NCI-H226 (cell line): ENCODE results near the gene BAHD1.
A peak's percentile ranks its signal among the peaks of the same experiment; 100 is the strongest.

ENCODE experiments used
- DNase-seq: peaks from one replicate; pipeline ENCODE4 v3.0.0-alpha.2; 2015

BAHD1 gene

DNA sequence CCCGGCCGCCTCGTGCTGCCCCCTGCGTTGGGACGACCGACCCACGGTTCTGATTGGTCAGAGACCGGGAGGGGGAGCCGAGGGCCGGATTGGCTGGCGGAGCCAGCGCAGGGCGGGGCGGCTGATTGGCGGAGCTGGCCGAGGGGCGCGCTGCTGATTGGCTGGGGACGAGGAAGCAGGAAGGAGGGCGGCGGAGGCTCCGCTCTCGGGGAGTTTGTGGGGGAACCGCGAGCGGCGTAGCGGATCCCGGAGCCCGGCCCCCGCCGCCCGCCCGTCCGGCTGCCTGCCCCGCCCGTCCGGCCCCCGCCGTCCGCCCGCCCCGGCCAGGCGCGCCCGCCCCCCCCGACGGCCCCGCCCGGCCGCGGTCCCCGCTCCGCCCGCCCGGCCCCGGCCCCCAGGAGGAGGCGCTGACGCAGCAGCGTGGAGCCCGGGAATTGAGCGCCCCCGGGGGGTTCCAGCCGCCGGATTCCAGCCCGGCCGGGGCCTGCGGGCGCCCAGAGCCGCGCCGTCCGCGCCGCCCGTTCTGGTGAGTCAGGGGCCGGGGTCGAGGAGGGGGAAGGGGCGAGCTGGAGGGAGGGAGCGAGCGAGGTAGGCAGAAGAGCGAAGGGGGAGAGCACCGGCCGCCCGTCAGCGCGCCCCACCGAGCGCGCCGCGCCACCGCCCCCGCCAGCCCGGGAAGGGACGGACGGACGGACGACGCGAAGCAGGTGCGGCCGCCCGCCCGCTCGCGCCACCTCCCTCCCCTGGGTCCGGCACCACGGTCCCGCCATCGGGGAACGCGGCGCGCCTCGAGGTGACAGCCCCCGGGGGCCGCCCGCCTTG lies at the start of gene BAHD1:
Gene BAHD1, plus strand, starts transcription at position 211 of the 822 bp plus-strand sequence. CDS start 17,512 bp downstream, outside the sequence.
- peak; percentile 80 for DNase-seq

DNA sequence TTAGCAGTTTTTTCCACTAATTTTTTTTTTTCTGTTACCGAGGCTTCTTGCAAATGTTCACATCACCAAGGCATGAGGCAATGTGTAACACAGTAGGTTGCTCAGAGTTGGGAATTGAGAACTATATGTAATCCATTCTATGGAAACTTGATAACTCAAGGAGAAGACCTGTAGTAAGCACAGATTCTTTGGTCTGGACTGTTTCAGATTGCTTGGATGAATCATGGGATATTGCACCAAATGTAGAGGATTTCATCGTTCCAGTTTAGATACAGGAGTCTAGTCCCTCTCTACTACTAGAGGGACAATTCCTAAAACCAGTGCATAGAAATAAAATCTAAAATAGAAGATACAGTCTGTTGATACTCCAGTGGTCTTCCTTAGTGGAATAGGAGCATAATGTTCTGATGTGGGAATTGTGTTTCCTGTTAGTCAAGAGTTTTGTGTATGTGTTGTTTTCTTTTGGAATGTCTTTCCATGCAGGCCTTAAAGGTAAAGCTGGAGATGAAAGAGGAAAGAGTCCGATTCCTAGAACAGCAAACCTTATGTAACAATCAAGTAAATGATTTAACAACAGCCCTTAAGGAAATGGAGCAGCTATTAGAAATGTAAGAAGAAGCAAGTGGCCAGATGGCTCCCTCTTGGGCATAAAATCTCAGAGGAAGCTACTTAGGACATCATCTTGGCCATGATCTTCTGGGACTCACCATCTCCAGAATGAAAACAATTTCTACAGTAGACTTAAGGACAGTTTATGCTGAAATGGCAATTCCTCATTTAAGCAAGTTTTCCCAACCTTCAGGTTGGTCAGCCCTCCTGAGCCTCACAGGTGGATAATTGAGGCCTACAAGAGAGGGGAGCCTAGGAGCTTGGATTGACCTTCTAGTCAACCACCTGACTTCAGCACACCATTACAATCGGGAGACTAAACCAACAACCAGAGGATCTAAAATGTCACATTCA lies 47.5 kb upstream of the BAHD1 start:
- DNase-seq, result no peak

DNA sequence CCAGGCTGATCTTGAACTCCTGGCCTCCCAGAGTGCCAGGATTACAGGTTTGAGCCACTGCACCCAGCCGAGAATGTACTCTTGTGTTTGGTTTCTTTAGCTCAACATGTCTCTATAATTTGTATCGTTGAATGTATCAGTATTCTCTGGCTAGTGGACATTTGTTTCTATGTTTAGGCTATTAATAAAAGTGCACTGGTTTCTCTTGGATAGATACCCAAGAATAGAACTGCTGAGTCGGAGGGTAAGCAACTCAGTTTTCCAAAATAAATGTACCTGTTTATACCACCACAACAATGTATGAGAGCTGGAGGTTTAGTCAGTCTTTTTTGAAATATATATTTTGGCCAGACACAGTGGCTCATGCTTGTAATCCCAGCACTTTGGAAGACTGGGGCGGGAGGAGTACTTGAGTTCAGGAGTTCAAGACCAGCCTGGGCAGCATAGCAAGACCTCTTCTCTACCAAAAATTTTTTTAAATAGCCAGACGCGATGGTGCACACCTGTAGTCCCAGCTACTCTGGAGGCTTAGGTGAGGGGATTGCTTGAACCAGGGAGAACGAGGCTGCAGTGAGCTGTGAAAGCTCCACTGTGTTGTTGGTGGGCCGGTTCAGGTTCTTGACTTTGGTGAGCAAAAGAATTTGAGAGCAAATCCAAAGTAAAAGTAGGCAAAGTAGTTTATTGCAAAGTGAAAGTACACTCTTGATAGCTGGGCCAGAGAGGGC lies 42.9 kb upstream of the BAHD1 start:
- no peak for DNase-seq

DNA sequence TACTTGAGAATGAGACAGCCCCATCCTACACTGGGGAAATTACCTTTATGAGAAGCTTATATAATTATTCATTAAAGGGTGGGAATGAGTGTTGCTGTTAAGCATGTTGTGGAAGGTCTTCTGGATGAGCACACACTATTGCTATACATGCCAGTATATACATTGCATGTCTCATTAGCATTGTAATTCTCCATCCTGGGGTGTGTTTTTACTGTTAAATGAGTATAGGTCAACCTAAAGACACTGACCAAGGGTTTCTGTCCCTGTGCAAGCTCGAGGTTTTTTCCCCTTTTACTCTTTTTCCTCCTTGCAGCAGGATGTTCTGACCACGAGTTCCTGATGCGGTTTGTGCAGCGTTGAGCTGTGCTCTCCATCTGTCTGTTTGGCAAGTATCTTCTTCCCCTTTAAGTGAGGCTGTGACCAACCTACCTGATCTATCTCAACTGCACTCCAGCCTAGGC lies 42.3 kb upstream of the BAHD1 start:
- no peak for DNase-seq

DNA sequence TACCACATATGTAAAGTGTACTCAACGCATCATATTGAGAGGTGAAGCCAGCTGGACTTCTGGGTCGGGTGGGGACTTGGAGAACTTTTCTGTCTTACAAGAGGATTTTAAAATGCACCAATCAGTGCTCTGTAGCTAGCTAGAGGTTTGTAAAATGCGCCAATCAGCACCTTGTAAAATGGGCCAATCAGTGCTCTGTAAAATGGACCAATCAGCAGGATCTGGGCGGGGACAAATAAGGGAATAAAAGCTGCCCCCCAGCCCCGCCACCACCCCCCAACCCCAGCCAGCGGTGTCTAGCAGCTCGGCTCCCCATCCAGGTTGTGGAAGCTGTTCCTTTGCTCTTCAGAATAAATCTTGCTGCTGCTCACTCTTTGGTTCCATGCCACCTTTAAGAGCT lies 41.4 kb upstream of the BAHD1 start:
- no peak for DNase-seq

DNA sequence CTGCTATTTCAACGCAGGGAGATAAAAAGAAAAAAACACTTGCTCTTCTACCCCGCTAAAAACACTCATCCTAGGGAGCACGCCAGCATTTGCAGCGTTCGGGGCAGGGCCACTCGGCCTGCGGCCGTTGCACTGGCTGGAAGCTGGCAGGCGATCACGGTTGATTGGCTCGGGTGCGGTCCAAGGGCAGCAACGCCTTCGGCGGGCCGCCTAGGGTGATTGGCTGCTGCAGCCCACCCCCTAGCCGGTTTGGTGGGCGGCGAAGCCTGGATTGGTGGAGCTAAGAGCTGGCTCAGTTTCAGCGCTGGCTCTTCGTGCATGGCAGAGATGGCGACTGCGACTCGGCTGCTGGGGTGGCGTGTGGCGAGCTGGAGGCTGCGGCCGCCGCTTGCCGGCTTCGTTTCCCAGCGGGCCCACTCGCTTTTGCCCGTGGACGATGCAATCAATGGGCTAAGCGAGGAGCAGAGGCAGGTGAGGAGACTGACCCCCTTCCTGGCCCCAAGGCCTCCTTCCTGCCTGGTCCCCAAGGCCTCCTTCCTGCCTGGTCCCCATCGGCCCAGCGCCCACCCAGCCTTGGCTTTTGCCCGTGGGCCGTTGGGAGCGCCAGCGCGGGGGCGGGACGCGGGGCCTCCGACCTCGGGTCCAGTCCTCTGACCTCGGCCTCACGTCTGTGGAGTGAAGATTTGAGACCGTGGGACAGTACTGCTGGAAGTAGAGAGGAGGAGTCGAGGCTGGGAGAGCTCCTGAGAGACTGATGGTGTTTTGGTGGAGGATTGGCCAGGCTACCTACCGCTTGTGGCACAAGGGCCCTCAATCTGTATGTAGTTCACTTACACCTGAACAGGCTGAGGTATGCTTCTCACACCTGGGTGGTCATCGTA lies 35.0 kb upstream of the BAHD1 start, which contains the start of gene IVD:
Gene IVD, plus strand, starts transcription at position 295 of the 881 bp plus-strand sequence. Its CDS starts 33 bp downstream, at position 328.
- DNase-seq, result peak; percentile 87

DNA sequence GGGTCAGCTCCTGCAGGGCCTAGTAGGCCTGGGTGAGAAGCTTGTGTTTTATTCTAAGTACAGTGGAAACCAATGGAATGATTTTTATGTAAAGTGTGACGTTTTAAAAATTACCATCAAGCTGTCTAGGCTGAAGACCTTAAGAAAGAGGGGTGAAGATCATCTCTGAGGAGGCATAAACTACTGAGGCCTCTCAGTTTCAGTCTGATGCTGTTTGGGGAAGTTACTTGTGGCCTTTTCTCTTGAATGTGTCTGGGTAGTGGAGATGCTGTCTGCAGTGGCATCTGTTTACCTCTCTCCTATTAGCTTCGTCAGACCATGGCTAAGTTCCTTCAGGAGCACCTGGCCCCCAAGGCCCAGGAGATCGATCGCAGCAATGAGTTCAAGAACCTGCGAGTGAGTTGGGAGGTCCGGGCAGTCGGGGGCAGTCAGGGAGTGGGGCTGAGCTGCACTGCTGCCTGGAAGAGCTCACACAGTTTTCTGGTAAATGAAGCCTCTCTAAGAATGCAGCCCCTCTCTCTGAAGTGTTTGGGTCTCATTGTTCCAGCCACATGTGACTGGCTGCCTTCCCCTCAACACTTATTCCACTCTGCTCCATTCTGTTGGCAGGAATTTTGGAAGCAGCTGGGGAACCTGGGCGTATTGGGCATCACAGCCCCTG lies 33.3 kb upstream of the BAHD1 start:
- no peak for DNase-seq

DNA sequence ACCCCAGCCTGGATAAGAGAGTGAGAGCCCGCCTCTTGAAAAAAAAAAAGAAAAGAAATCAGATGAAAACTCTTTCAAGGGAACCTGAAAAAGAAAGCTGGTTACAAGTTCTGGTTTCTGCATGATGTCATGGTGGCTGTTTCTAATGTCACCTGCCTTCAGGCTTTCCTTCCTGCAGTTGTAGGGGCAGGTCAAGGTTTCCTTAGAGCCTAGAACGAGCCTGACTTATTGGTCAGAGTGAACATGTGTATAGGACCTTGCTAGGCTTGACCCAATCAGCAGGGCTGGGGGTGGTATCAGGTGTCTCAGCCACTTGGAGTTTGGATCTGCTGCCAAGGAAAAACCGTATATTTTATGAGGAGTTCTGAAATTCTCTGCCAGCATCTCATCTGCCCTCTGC lies 31.4 kb upstream of the BAHD1 start:
- no peak for DNase-seq

DNA sequence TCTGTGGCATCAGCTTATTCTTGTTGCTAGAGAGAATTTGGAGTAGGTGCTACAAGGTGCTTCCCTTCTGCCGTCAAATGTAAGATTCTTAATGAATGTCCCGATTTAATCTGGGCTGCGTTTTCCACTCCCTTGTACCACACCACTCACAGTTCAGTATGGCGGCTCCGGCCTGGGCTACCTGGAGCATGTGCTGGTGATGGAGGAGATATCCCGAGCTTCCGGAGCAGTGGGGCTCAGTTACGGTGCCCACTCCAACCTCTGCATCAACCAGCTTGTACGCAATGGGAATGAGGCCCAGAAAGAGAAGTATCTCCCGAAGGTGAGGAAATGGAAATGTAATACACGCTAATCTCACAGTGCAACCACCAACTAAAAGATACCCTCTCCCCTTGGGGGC lies 30.3 kb upstream of the BAHD1 start:
- no peak for DNase-seq

DNA sequence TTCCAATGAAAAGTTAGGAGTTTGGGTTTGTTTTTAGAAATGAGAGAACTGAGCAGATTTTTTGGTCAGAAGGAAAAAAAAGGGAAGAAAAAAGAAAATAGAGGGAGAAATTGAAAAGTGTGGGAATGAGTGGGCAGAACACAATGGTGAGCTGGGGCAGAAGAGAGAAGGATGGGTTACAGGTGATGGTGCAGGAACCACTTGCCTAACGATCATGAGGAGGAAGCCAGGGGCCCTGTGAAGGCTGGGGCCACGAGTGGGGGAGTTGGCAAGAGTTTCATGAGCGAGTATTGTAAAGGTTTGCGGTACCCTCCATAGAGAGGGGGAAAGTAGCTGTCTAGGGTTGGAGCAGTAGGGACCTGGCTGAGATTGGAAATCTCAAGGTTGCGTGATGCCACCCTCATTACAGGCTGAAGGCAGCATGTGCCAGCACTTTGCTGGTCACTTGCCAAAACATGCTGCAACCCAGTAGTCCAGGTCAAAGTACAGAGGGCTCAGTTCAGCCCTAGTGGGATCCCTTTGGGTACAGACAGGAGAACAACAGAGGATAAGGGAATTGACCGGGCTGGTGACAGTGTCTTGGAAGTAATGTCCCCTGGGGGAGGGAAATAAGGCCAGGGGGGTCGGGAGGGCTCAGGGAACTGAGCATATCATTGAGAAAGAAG lies 28.5 kb upstream of the BAHD1 start:
- no peak for DNase-seq

DNA sequence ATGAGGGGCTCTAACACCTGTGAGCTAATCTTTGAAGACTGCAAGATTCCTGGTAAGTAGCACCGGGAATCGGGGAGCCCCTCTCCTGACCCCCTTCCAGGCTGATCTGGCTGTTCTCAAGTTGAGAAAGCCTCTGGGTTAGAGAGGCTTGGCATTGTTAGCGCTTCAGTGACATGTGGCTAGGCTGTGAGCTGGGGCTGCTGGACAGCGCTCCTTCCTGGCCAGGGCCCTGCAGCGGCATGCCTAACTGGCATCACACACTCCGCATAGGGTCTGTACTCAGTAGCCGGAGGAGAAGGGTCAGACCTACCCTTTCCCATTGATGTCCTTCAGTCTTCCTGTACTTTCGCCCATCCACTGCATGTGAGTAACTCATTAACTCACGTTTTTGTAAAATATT lies 27.7 kb upstream of the BAHD1 start:
- DNase-seq, result no peak

DNA sequence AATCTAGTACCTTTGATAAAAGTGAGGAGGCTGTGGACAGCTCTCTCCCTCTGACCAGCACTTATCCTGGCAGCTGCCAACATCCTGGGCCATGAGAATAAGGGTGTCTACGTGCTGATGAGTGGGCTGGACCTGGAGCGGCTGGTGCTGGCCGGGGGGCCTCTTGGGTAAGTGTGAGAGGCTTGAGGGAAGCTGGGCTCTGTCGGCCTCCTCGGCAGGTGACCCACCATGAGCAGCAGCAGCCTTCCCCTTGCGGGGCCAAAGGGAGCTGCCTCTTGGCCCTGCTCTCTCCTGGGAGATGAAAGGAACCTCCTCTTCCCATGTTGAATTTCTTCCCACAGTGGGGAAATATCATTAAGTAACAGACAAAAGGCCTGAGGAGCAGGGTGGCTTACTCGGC lies 25.9 kb upstream of the BAHD1 start:
- no peak for DNase-seq

DNA sequence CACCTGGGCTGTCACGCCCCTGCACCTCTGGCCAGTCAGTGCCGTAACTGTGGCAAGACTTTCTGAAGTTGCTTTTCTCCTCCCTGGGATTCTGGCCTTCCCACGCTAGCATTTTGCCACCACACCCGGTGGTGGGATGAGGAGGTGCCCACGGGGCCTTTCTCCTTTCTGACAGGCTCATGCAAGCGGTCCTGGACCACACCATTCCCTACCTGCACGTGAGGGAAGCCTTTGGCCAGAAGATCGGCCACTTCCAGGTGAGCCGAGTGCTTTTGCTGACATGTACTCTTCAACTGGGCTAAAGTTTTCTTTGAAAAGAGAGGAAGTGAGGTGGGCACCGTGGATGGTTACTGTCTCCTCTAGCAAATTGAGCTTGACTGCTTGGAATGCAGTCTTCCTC lies 25.5 kb upstream of the BAHD1 start:
- no peak for DNase-seq

DNA sequence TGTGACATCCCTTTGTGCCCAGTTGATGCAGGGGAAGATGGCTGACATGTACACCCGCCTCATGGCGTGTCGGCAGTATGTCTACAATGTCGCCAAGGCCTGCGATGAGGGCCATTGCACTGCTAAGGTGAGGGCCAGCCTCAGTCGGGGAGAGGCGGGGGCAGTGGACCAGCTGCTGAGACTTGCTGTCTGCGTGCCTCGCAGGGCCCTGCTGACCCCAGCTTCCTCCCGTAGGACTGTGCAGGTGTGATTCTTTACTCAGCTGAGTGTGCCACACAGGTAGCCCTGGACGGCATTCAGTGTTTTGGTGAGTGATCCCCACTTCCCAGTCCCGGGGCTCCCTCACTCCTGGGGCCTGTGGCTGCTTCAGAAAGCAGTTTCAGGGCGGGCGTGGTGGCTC lies 24.7 kb upstream of the BAHD1 start:
- no peak for DNase-seq

DNA sequence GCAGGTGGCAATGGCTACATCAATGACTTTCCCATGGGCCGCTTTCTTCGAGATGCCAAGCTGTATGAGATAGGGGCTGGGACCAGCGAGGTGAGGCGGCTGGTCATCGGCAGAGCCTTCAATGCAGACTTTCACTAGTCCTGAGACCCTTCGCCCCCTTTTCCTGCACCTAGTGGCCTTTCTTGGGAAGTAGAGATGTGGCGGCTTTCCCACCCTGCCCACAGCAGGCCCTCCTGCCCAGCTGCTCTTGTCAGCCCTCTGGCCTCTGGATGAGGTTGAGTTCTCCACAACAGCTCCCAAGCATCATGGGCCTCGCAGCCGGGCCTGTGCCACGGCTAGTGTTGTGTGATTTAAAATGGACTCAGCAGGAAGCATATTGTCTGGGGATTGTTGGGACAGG lies 22.6 kb upstream of the BAHD1 start:
- DNase-seq, result no peak

DNA sequence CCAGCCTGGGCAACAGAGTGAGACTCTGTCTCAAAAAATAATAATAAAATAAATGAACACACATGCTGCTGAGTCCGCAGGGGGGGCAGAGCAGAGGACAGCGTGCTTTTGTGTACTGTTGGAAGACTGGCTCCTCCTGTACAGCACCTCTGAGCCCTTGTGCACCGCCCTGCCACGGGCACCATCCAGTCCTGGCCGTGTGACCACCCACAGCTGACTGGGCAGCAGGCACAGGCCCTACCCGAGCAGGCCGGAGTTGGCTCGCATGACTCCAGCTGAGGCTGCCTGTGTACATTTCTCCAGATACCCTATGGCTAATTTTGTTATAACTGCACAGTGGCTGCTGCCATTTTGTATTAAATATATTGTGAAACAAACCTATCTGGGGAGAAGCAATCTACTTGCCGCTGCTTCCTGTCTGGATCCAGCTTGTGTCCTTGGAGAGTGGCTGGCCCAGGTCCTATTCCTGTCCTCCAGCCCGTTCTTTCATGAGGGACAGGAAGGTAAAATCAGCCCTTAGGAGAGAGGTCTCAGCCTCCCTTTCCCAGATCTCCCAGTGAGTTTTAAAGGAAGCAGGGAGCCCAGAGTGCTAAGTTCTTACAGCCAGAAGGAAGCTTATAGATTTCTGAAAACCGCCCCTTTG lies 20.6 kb upstream of the BAHD1 start:
- no peak for DNase-seq

DNA sequence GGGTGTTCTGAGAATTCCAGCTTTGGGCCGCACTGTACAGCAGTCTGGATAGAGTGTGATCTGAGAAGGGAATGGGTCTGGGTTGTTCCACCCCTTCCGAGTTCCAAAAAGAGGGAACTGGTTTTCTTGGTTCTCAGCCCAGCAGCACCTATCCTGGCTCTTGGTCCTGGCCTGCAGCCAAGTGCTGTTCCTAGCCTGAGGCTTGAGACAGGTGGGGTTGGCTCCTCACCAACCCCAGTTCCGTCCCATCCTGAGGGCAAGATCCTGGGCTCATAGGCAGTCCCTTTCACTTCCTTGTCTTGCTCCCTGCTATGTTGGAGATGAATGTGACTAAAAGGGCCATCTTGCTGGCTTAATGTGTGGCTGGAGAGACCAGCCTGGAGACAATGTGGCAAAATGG lies 20.0 kb upstream of the BAHD1 start:
- DNase-seq, result no peak

DNA sequence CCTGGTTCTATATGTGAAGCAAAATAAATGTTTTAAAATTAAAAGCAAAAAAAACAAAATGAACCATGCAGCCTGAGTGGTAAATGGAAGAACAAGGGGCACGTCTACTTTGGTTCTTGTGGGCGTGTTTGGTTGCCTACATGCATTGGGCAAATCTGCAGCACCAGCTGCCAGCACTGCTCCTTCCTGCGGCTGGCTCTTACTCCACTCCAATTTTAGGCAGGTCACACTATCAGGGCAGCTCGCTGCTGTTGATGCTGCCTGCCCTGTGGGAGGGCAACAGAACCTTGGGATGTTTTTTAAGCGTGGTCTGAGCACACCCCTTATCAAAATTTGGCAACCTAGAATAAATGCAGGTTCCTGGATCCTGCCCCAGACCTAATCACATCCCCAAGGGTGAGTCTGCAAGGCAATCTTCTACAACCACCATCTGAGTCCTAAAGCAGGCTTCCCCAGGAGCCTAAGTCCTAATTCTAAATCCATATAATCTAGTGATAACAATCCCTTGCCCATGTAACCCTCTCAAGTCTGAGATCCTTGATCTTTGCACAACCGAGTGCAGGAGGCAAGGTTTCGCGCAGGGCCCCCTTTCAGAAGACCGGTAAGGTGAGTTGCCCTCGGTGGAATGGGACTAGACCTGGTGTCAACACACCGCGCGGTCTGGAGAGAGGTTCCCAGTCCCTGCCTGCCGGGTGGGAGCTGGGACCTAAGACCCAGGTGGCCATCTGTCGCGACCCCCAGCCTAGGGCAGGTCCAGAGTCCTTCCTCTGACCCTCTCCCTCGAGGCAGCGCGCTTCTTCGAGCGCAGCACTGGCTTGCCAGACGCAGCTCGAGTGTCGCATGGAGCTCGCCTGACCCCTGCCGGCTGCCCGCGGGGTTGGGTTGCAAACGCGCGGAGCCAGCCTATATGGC lies 19.3 kb upstream of the BAHD1 start:
- no peak for DNase-seq

DNA sequence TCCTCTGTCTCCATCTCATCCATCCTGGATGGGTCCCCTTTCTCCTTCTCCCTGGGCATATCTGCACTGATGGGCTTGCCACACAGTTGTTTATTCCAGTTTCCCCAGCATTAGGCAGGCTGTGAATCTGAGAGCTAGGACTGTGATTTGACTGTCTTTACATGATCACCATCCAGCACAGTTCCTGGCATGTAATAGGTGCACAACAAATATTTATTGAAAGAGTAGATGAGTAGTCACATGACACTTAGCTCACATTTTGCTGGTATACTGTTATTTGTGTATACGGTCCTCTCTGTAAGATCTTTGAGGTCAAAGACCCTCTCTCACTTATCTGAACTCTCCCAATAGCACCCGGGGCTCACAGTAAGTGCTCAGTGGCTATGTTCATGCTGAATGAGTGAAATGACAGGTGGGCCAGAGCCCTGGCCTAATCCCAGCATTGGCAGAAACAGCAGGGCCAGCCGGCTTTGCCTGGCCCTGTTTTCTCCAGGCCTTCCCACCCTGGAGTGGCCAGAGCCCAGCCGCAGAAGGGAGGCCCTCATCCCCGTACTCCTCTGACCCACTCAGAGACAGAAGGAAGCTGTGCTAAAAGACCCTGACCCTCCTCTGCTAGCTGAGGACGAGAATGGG lies 16.2 kb upstream of the BAHD1 start:
- no peak for DNase-seq
